GM08714 (cell line): ENCODE results near the gene MTSS2.

Source experiments
- H3K4me3 ChIP-seq: fragments of 200-500 bp; sonication (Bioruptor generic); 2 replicates; pipeline ENCODE4 v1.5.1; 2014; ENCODE audit warnings: mild to moderate bottlenecking, low read length, inconsistent platforms
- ZNF274 ChIP-seq: IDR thresholded peaks from 2 replicates; pipeline ENCODE4 v1.6.1; 2012; ENCODE audit warnings: mild to moderate bottlenecking, low read depth, low read length

MTSS2 gene

GRCh38 chr16:70710422-70711210 is 24.8 kb upstream of the MTSS2 start:
- H3K4me3 ChIP-seq: no peak overlapping the region
- TF ChIP-seq ZNF274: no peak

GRCh38 chr16:70709942-70710341 is 24.1 kb upstream of the MTSS2 start:
- TF ChIP-seq ZNF274: no peak
- H3K4me3 ChIP-seq: no peak overlapping the region

- no peak overlapping the region for H3K4me3 ChIP-seq
- no peak for TF ChIP-seq ZNF274
Observed at GRCh38 chr16:70709457-70709856, 23.6 kb upstream of the MTSS2 start.

- no peak for TF ChIP-seq ZNF274
- no peak overlapping the region for H3K4me3 ChIP-seq
Observed at GRCh38 chr16:70708366-70709246, 22.8 kb upstream of the MTSS2 start.

- no peak overlapping the region for H3K4me3 ChIP-seq
- no peak for TF ChIP-seq ZNF274
Observed at GRCh38 chr16:70706948-70707465, 21.2 kb upstream of the MTSS2 start.

DNA sequence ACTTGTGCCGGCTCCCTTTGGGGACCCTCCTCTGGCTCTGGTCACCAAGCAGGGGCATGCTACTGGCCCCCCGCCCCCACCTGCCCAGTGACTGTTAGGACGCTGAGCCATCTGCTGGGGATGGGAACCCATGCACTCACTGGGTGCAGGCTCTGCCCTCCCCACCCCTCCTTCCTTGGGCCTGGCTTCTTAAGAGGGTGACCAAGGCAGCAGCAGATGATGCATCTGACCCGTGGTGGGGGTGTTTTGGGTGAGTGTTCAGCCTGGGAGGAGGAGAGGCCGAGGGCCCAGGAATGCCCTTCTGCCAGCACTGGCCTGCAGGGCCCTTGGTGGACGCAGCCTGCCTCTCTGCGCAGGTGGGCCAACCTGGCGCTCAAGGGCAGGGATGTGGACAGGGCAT is 19.2 kb upstream of the MTSS2 start:
- H3K4me3 ChIP-seq: no peak overlapping the region
- TF ChIP-seq ZNF274: no peak

DNA sequence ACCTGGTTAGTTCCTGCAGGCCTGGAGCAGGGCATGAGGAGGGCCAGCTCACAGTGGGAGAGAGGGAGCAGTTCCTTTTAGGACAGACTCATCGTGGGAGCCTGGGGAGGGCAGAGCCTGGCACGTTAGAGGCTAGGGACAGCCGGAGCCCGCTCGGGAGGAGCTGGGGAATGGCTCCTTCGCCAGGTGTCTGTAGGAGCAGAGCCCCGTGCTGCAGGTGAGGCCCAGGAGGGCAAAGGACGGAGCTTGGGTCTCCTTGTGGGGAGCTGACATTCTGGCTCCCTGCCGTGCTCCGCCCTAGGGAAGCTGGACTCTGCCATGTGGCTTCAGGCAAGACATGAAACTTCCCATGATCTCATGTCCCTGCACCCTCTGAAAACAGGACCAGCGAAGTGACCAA is 18.7 kb upstream of the MTSS2 start:
- no peak for TF ChIP-seq ZNF274
- no peak overlapping the region for H3K4me3 ChIP-seq

GRCh38 chr16:70703835-70704381 is 18.1 kb upstream of the MTSS2 start:
- no peak for TF ChIP-seq ZNF274
- H3K4me3 ChIP-seq: no peak overlapping the region

- TF ChIP-seq ZNF274: no peak
- no peak overlapping the region for H3K4me3 ChIP-seq
Observed at GRCh38 chr16:70703041-70703834, 17.4 kb upstream of the MTSS2 start.

DNA sequence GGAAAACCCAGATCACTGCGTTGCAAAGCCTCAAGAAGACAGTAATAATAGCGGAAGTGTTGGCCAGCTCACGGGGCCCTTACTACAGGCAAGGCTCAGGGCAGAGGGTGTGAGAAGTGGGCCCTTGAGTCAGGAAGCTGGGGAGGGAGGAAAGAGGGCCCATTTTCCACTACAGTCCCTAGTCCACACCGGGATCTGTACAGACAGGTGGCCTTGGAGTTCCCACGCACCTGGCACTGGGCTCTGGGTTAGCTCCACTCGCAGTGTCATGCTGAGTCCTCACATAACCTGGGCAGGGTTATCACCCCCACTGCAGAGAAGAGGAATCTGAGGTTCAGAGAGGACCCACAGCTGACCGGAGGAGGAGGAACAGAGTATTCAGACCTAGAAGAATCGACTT is 16.8 kb upstream of the MTSS2 start:
- no peak overlapping the region for H3K4me3 ChIP-seq
- TF ChIP-seq ZNF274: no peak

DNA sequence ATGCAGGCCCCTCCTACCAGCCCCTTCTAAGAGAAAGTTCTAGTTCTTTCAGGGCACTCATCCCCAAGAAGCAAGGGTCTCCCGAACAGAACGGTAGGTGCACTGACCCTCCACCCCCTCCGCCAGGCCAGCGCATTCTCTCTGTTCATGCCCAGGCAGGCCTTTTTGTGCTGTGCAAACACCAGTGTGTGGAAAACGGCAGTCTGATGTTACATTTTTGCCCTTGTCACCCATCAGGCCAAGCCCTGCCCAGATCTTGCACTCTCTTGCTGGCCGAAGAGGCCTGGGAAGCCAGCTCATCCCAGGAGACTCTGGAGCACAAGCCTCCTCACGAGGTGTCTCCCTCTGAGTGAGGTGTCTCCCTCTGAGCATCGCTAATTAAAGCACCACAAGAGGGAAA is 16.1 kb upstream of the MTSS2 start:
- H3K4me3 ChIP-seq: no peak overlapping the region
- TF ChIP-seq ZNF274: no peak

DNA sequence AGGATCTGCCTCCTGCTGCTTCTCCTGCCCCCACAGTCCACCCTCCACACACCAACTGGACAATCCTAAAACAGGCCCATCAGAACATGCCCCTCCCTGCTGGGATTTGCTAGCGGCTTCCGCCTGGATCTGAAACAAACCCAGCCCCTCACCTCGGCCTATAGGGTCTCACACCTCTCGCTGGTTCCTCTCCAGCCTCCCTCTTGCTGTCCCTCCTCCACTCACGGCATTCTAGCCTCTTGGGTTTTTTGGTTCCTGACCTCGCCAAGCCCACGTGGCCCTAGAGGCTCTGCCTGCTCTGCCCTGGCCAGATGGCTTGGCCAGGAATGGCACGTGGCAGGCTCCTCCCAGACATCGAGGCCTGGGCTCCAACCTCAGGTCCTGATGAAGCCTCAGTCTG is 15.7 kb upstream of the MTSS2 start:
- no peak overlapping the region for H3K4me3 ChIP-seq
- no peak for TF ChIP-seq ZNF274

DNA sequence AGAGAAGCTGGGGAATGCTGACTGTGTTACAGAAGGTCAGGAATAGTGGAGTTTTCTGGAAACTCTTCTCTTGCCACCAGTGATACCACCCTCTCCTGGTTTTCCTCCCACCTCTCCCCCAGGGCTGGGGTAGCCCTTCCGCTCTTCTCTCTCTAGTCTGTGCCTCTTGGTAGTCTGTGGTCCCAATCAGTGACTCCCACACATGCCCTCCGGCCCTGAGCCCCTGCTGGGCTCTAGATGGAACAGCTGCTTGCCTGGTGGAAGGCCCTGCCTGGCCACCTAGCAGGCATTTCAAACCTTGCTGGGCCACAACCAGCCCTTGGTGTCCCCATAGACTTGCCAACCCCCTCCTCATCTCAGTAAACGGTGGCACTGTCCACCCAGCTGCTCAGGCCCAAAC is 15.2 kb upstream of the MTSS2 start:
- TF ChIP-seq ZNF274: no peak
- H3K4me3 ChIP-seq: no peak overlapping the region

GRCh38 chr16:70700101-70701020 is 14.5 kb upstream of the MTSS2 start:
- TF ChIP-seq ZNF274: no peak
- no peak overlapping the region for H3K4me3 ChIP-seq
